Neuronal stem cell (in vitro differentiated cells): ENCODE measurements around the gene HGF.
"Not testable (repeated sequence)": the region's sequence is repeated elsewhere in the genome, so short reads cannot be mapped to it uniquely, and the experiment has no call there.

Experiments
- DNase-seq: peaks from one replicate; pipeline ENCODE4 v3.0.0-alpha.2; 2013; ENCODE audit warnings: low spot score
- H2AFZ ChIP-seq: one replicate; pipeline ENCODE4 v1.6.1; 2013; ENCODE audit warnings: mild to moderate bottlenecking, low read length, inconsistent platforms
- H2AK5ac ChIP-seq: 2 replicates; pipeline ENCODE4 v1.6.1; 2013; ENCODE audit warnings: low read depth, mild to moderate bottlenecking, inconsistent platforms, low read length, moderate library complexity, mixed read lengths
- H2BK120ac ChIP-seq: 2 replicates; pipeline ENCODE4 v1.6.1; 2013; ENCODE audit warnings: low read depth, mild to moderate bottlenecking, inconsistent platforms, low read length, moderate library complexity, mixed read lengths
- H2BK12ac ChIP-seq: one replicate; pipeline ENCODE4 v1.6.1; 2013; ENCODE audit warnings: low read length, inconsistent platforms
- H2BK15ac ChIP-seq: 2 replicates; pipeline ENCODE4 v1.6.1; 2013; ENCODE audit warnings: mild to moderate bottlenecking, low read length, inconsistent platforms, mixed read lengths
- H2BK5ac ChIP-seq: one replicate; pipeline ENCODE4 v1.6.1; 2013; ENCODE audit warnings: inconsistent platforms, mild to moderate bottlenecking, low read length, moderate library complexity
- H3K14ac ChIP-seq: one replicate; pipeline ENCODE4 v1.6.1; 2013; ENCODE audit warnings: low read length, inconsistent platforms
- H3K18ac ChIP-seq: 2 replicates; pipeline ENCODE4 v1.6.1; 2013; ENCODE audit warnings: low read length, inconsistent platforms
- H3K23ac ChIP-seq: 2 replicates; pipeline ENCODE4 v1.6.1; 2013; ENCODE audit warnings: low read depth, mild to moderate bottlenecking, mixed read lengths, low read length, inconsistent platforms; ENCODE audit not compliant: poor library complexity
- H3K27ac ChIP-seq: replicated peaks from 3 replicates; pipeline ENCODE4 v1.5.1; 2013; ENCODE audit warnings: low read length, inconsistent platforms
- H3K27me3 ChIP-seq, 3 experiments: 2 replicates each; pipeline ENCODE4 v1.6.1; 2013; ENCODE audit warnings: low read length in 3 of 3, mild to moderate bottlenecking in 2 of 3, inconsistent platforms in 1 of 3, low read depth in 1 of 3, mixed read lengths in 1 of 3, moderate library complexity in 1 of 3; ENCODE audit not compliant: control insufficient read depth in 3 of 3, insufficient read depth in 3 of 3
- H3K36me3 ChIP-seq, 2 donors: replicated peaks in 1 of 2; 2 replicates each; pipeline ENCODE4 v1.6.1; 2013; ENCODE audit warnings: low read length in 2 of 2; ENCODE audit not compliant: control insufficient read depth in 2 of 2, insufficient read depth in 2 of 2
- H3K4ac ChIP-seq: 2 replicates; pipeline ENCODE4 v1.6.1; 2013; ENCODE audit warnings: inconsistent platforms, mild to moderate bottlenecking, low read length, moderate library complexity
- H3K4me1 ChIP-seq, 2 donors: 1 replicate in 1 of 2; 2 replicates in 1 of 2; pipeline ENCODE4 v1.6.1; 2013; ENCODE audit warnings: low read length in 2 of 2, low read depth in 1 of 2; ENCODE audit not compliant: control insufficient read depth in 2 of 2, insufficient read depth in 1 of 2
- H3K4me2 ChIP-seq: one replicate; pipeline ENCODE4 v1.6.1; 2013; ENCODE audit warnings: mild to moderate bottlenecking, low read length, inconsistent platforms; ENCODE audit not compliant: insufficient read depth, poor library complexity, severe bottlenecking
- H3K4me3 ChIP-seq, 2 donors: 2 replicates each; pipeline ENCODE4 v1.5.1; 2013; ENCODE audit warnings: low read length in 2 of 2, mild to moderate bottlenecking in 2 of 2, inconsistent platforms in 1 of 2, moderate library complexity in 1 of 2
- H3K79me1 ChIP-seq: one replicate; pipeline ENCODE4 v1.6.1; 2013; ENCODE audit warnings: low read depth, mild to moderate bottlenecking, inconsistent platforms, low read length, moderate library complexity
- H3K9ac ChIP-seq: one replicate; pipeline ENCODE4 v1.6.1; 2013; ENCODE audit warnings: mild to moderate bottlenecking, low read depth, low read length, inconsistent platforms; ENCODE audit not compliant: poor library complexity
- H3K9me3 ChIP-seq, 2 donors: replicated peaks in 1 of 2; 2 replicates each; pipeline versions ENCODE3 to v1.6.1; 2013; ENCODE audit warnings: low read length in 2 of 2, mild to moderate bottlenecking in 2 of 2, inconsistent platforms in 1 of 2, low read depth in 1 of 2, mixed read lengths in 1 of 2, moderate library complexity in 1 of 2; ENCODE audit not compliant: control insufficient read depth in 2 of 2, insufficient read depth in 1 of 2
- H4K8ac ChIP-seq: one replicate; pipeline ENCODE4 v1.6.1; 2013; ENCODE audit warnings: low read depth, mild to moderate bottlenecking, inconsistent platforms, low read length, moderate library complexity
- H4K91ac ChIP-seq: one replicate; pipeline ENCODE4 v1.6.1; 2013; ENCODE audit warnings: low read length, low read depth, mild to moderate bottlenecking, inconsistent platforms; ENCODE audit not compliant: poor library complexity
- WGBS, 2 donors: extraction: QIAGEN DNeasy Blood & Tissue Kit; methylation state at CpG; one replicate each; pipeline ENCODE4 v1.1.7; 2013; ENCODE audit warnings: missing lambda C conversion rate in 2 of 2, mixed read lengths in 1 of 2; ENCODE audit not compliant: insufficient read length in 2 of 2, insufficient replicate concordance in 1 of 2; ENCODE audit errors: extremely low coverage in 2 of 2; 5-methylcytosine and 5-hydroxymethylcytosine counted together

The HGF gene

DNA sequence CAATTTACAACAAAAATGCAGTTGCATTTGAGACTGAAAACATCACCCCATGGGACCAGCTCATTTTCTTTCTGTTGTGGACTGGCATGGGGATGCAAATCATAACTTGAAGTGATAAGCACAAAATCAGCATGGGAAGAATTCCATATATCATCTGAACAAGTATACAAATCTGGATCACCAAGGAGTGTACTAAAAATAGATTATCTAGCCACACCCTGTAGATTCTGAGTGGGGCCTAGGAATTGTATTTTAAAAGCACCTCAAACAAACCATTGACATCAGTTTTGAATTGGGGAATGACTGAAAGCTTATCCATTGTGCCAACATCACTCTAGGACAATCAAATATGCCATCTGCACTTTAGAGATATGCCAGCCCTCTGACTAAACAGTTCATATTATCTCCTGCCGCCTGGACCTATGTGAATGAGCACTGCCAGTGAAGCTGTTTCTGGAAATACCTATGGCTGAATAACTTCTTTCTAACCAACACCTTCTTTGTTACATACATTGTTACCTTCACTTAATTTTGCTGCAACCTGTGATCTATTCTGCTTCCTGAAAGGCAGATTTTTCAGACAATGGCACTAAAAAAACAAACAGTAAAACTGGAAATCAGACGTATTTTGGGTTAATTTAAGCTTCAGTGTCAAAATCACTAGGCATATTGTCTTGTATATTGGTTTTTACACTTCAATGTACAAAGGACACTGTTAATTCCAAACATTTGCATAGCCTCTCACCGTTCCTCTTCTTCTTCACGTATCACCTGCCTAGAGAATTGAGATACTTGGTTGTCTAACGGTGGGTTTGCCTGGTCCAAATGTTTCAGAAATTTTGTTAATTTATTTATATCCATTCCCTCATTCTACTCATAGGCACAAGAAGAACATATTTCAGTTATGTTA is 42.4 kb upstream of the HGF start:
- H2AFZ ChIP-seq: no peak overlapping the region
- H2BK120ac ChIP-seq: no peak overlapping the region
- no peaks in the 10 kb centered on the region for H3K27me3 ChIP-seq
- no peak overlapping the region for H2AK5ac ChIP-seq
- H2BK12ac ChIP-seq: no peak overlapping the region
- H4K91ac ChIP-seq: no peak overlapping the region
- H3K23ac ChIP-seq: no peak overlapping the region
- H2BK5ac ChIP-seq: no peak overlapping the region
- H3K9ac ChIP-seq: no peak overlapping the region
- no peaks in the 10 kb centered on the region for H3K9me3 ChIP-seq
- no CpG with 5 or more reads among the region's 5 CpGs for WGBS, 2 donors
- no peak overlapping the region for H2BK15ac ChIP-seq
- no peaks in the 10 kb centered on the region for H3K36me3 ChIP-seq
- H3K18ac ChIP-seq: no peak overlapping the region
- H4K8ac ChIP-seq: no peak overlapping the region
- no peak overlapping the region for H3K4me3 ChIP-seq
- peaks cover 2% of the 10 kb centered on the region for H3K79me1 ChIP-seq
- H3K14ac ChIP-seq: no peak overlapping the region
- no peaks in the 10 kb centered on the region for H3K4me1 ChIP-seq
- no peak overlapping the region for H3K4ac ChIP-seq
- no peak overlapping the region for H3K4me2 ChIP-seq
- DNase-seq: no peak
- no peak overlapping the region for H3K27ac ChIP-seq

DNA sequence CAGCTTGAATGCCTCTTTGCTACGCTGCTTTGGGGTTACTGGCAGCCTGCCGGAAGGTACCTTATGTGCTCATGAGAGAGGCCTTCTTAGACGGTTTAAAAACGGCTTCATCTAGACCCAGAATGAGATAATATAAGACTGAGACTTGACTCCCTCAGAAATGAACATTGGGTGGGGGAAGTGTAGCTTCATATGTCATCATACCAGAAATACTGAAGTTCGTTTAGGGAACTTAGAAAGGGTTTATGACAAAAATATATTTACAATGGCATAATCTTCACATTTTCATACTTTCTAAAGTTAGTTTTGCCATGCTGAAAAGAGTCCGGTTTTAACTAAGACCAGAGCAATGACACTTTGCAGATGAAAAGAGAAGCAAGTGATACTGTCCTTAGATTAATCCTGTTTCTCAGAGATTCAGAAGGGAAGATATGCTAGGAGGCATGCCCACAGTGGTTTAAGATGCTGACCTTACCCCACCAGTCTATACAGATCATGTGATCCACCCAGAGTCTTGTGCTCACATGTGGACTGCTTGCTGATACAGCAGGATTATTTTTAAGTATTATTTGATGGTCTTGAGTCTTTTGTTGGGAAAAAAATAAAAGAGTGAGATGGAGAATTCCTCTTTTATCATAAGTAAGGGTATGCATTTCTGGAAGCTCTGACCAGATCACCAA is 40.8 kb upstream of the HGF start:
- no peak overlapping the region for H3K4ac ChIP-seq
- no peak overlapping the region for H2BK15ac ChIP-seq
- no peak overlapping the region for H3K14ac ChIP-seq
- H3K9ac ChIP-seq: no peak overlapping the region
- H2AFZ ChIP-seq: no peak overlapping the region
- H3K36me3 ChIP-seq: no peaks in the 10 kb centered on the region
- H3K27ac ChIP-seq: no peak overlapping the region
- H2BK5ac ChIP-seq: no peak overlapping the region
- no peak overlapping the region for H4K91ac ChIP-seq
- no peak overlapping the region for H3K23ac ChIP-seq
- H3K18ac ChIP-seq: no peak overlapping the region
- H3K79me1 ChIP-seq: peaks cover 2% of the 10 kb centered on the region
- H3K27me3 ChIP-seq: no peaks in the 10 kb centered on the region
- H4K8ac ChIP-seq: no peak overlapping the region
- DNase-seq: no peak
- no CpG with 5 or more reads among the region's 6 CpGs for WGBS, 2 donors
- H2BK12ac ChIP-seq: no peak overlapping the region
- H2BK120ac ChIP-seq: no peak overlapping the region
- H3K4me2 ChIP-seq: no peak overlapping the region
- no peaks in the 10 kb centered on the region for H3K9me3 ChIP-seq
- H3K4me3 ChIP-seq: no peak overlapping the region
- H2AK5ac ChIP-seq: no peak overlapping the region
- no peaks in the 10 kb centered on the region for H3K4me1 ChIP-seq

DNA sequence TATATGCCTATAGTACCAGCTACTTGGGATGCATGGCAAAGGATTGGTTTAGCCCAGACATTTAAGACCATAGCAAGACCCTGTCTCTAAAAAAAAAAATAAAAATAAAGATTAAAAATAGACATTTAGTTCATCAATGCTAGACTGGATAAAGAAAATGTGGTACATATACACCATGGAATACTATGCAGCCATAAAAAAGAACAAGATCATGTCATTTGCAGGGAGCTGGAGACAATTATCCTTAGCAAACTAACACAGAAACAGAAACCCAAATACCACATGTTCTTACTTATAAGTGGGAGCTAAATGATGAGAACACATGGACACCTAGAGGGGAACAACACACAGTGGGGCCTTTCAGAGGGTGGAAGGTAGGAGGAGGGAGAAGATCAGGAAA is 38.5 kb upstream of the HGF start:
- H2BK15ac ChIP-seq, H3K27ac ChIP-seq, H3K23ac ChIP-seq, H3K4me2 ChIP-seq, H3K79me1 ChIP-seq, H4K91ac ChIP-seq, H3K9ac ChIP-seq, DNase-seq, H3K27me3 ChIP-seq, H3K36me3 ChIP-seq, H3K4me1 ChIP-seq, H2AK5ac ChIP-seq, H3K4me3 ChIP-seq, H3K4ac ChIP-seq, H2BK12ac ChIP-seq, H3K9me3 ChIP-seq, H2BK5ac ChIP-seq, H2BK120ac ChIP-seq, H3K14ac ChIP-seq, H2AFZ ChIP-seq, H3K18ac ChIP-seq, H4K8ac ChIP-seq: not testable (repeated sequence)

DNA sequence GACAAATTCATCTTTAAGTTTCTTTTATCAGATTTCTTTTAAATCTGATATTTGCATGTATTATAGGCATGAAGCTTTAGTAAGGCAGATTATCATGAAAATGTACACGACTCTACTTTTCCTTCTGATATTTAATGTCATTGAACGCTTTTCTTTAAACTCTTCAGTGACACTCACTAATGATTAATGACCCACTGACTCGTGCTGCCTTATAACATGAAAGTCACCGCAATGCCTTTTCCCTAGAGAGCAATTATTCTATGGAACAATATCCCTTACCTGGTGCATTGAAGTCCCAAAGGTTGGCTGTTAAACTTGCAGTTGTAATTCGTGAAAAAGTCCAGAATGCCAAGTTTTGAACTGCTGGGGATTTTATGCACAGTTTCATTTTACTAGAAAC is 33.4 kb upstream of the HGF start:
- H2AK5ac ChIP-seq: no peak overlapping the region
- H3K27ac ChIP-seq: no peak overlapping the region
- no peak overlapping the region for H3K4me2 ChIP-seq
- no peak overlapping the region for H2BK5ac ChIP-seq
- H3K9ac ChIP-seq: no peak overlapping the region
- H4K8ac ChIP-seq: no peak overlapping the region
- DNase-seq: no peak
- H3K14ac ChIP-seq: no peak overlapping the region
- no peak overlapping the region for H2BK120ac ChIP-seq
- no CpG with 5 or more reads among the region's 5 CpGs for WGBS, 2 donors
- no peak overlapping the region for H3K4me3 ChIP-seq
- no peak overlapping the region for H3K4ac ChIP-seq
- H3K79me1 ChIP-seq: no peaks in the 10 kb centered on the region
- no peak overlapping the region for H2BK15ac ChIP-seq
- H3K9me3 ChIP-seq: no peaks in the 10 kb centered on the region
- no peak overlapping the region for H3K18ac ChIP-seq
- no peaks in the 10 kb centered on the region for H3K4me1 ChIP-seq
- H2AFZ ChIP-seq: no peak overlapping the region
- no peak overlapping the region for H4K91ac ChIP-seq
- H3K36me3 ChIP-seq: no peaks in the 10 kb centered on the region
- no peaks in the 10 kb centered on the region for H3K27me3 ChIP-seq
- H3K23ac ChIP-seq: no peak overlapping the region
- no peak overlapping the region for H2BK12ac ChIP-seq
